MG63 (cell line): ENCODE data around the gene KDM2A. TPM values are rescaled to one million over a fixed set of nuclear protein-coding genes. Genes with fewer than 3 reads are reported as not detected.

Experiments used
- DNase-seq: peaks from one replicate; pipeline ENCODE4 v3.0.0-alpha.2; 2020
- H3K27me3 ChIP-seq: fragments of 250-450 bp; sonication (Bioruptor Pico); 2 replicates; pipeline ENCODE4 v1.5.1; 2020; ENCODE audit warnings: mild to moderate bottlenecking, moderate library complexity
- H3K36me3 ChIP-seq: fragments of 250-450 bp; sonication (Bioruptor Pico); 2 replicates; pipeline ENCODE4 v1.5.1; 2020; ENCODE audit warnings: mild to moderate bottlenecking, moderate library complexity
- H3K4me3 ChIP-seq: fragments of 250-450 bp; sonication (Bioruptor Pico); 2 replicates; pipeline ENCODE4 v1.5.1; 2020; ENCODE audit warnings: mild to moderate bottlenecking, moderate library complexity
- H3K9me3 ChIP-seq: fragments of 250-450 bp; sonication (Bioruptor Pico); 2 replicates; pipeline ENCODE4 v1.5.1; 2020; ENCODE audit warnings: mild to moderate bottlenecking, moderate library complexity
- total RNA-seq: library from RNA; depleted of rRNA; stranded (reverse); fragments of >200 nt; shearing (Covaris generic); gene quantifications from 2 replicates; pipeline ENCODE4 v1.2.3, GENCODE V29; 2014; ENCODE audit warnings: low replicate concordance

The KDM2A gene
- total RNA-seq, 1 experiment from 2014 or later: 16.7 TPM

- Histone ChIP-seq H3K4me3 (no peak overlapping the region), H3K36me3 (peaks cover 52% of the 10 kb centered on the region), H3K27me3 (no peaks in the 10 kb centered on the region), H3K9me3 (no peaks in the 10 kb centered on the region)
- DNase-seq: no peak
Observed at GRCh38 chr11:67280341-67280787, 161.3 kb downstream of the KDM2A start.

- H3K36me3 ChIP-seq: peaks cover 56% of the 10 kb centered on the region
- H3K9me3 ChIP-seq: no peaks in the 10 kb centered on the region
- no peaks in the 10 kb centered on the region for H3K27me3 ChIP-seq
- no peak for DNase-seq
- no peak overlapping the region for H3K4me3 ChIP-seq
Observed at GRCh38 chr11:67280788-67281551, 161.9 kb downstream of the KDM2A start.

GRCh38 chr11:67281552-67282150, 162.6 kb downstream of the KDM2A start:
- no peak for DNase-seq
- Histone ChIP-seq H3K27me3 (no peaks in the 10 kb centered on the region), H3K4me3 (no peak overlapping the region), H3K36me3 (peaks cover 58% of the 10 kb centered on the region), H3K9me3 (no peaks in the 10 kb centered on the region)

- peaks cover 61% of the 10 kb centered on the region for H3K36me3 ChIP-seq
- no peaks in the 10 kb centered on the region for H3K27me3 ChIP-seq
- no peak overlapping the region for H3K4me3 ChIP-seq
- H3K9me3 ChIP-seq: no peaks in the 10 kb centered on the region
- DNase-seq: no peak
Observed at GRCh38 chr11:67282155-67282875, 163.3 kb downstream of the KDM2A start.

- no peaks in the 10 kb centered on the region for H3K27me3 ChIP-seq
- no peaks in the 10 kb centered on the region for H3K9me3 ChIP-seq
- no peak for DNase-seq
- peaks cover 58% of the 10 kb centered on the region for H3K36me3 ChIP-seq
- H3K4me3 ChIP-seq: no peak overlapping the region
Observed at GRCh38 chr11:67282876-67283371, 163.9 kb downstream of the KDM2A start.

- Histone ChIP-seq H3K9me3 (no peaks in the 10 kb centered on the region), H3K27me3 (no peaks in the 10 kb centered on the region), H3K4me3 (no peak overlapping the region), H3K36me3 (peaks cover 59% of the 10 kb centered on the region)
- DNase-seq: no peak
Observed at GRCh38 chr11:67283481-67283963, 164.5 kb downstream of the KDM2A start.

- no peak overlapping the region for H3K4me3 ChIP-seq
- H3K27me3 ChIP-seq: no peaks in the 10 kb centered on the region
- no peaks in the 10 kb centered on the region for H3K9me3 ChIP-seq
- peaks cover 48% of the 10 kb centered on the region for H3K36me3 ChIP-seq
- no peak for DNase-seq
Observed at GRCh38 chr11:67284811-67285540, 165.9 kb downstream of the KDM2A start.

GRCh38 chr11:67285541-67286498, 166.8 kb downstream of the KDM2A start:
- Histone ChIP-seq H3K27me3 (no peaks in the 10 kb centered on the region), H3K36me3 (peaks cover 47% of the 10 kb centered on the region), H3K4me3 (no peak overlapping the region), H3K9me3 (no peaks in the 10 kb centered on the region)
- no peak for DNase-seq

- no peaks in the 10 kb centered on the region for H3K9me3 ChIP-seq
- no peaks in the 10 kb centered on the region for H3K27me3 ChIP-seq
- H3K4me3 ChIP-seq: no peak overlapping the region
- H3K36me3 ChIP-seq: peaks cover 48% of the 10 kb centered on the region
- no peak for DNase-seq
Observed at GRCh38 chr11:67286621-67287333, 167.7 kb downstream of the KDM2A start.

- Histone ChIP-seq H3K27me3 (no peaks in the 10 kb centered on the region), H3K36me3 (peaks cover 53% of the 10 kb centered on the region), H3K9me3 (no peaks in the 10 kb centered on the region), H3K4me3 (peak overlapping the region; percentile 98)
- no peak for DNase-seq
Observed at GRCh38 chr11:67287355-67288197, 168.5 kb downstream of the KDM2A start.

- DNase-seq: no peak
- H3K27me3 ChIP-seq: no peaks in the 10 kb centered on the region
- peaks cover 55% of the 10 kb centered on the region for H3K36me3 ChIP-seq
- no peaks in the 10 kb centered on the region for H3K9me3 ChIP-seq
- H3K4me3 ChIP-seq: peak overlapping the region; percentile 98
Observed at GRCh38 chr11:67288198-67288451, 169.1 kb downstream of the KDM2A start.

GRCh38 chr11:67288452-67289225, 169.6 kb downstream of the KDM2A start:
- Histone ChIP-seq H3K36me3 (peaks cover 55% of the 10 kb centered on the region), H3K9me3 (no peaks in the 10 kb centered on the region), H3K27me3 (no peaks in the 10 kb centered on the region), H3K4me3 (peak overlapping the region; percentile 98)
- DNase-seq: peak; percentile 92

- peaks cover 55% of the 10 kb centered on the region for H3K36me3 ChIP-seq
- H3K27me3 ChIP-seq: no peaks in the 10 kb centered on the region
- peak within 1 kb of the TSS; percentile 98 for H3K4me3 ChIP-seq
- H3K9me3 ChIP-seq: no peaks in the 10 kb centered on the region; the same call in 1 of the 2 replicates
- no peak for DNase-seq
Observed at GRCh38 chr11:67289226-67289650, 170.2 kb downstream of the KDM2A start, which contains the start of gene ANKRD13D. ANKRD13D (plus strand) TSS chr11:67289303; CDS start chr11:67289461, 158 bp downstream.
